H1 (cell line): ENCODE data around the gene RABL6. TPM values are rescaled to one million over a fixed set of nuclear protein-coding genes. Genes with fewer than 3 reads are reported as not detected.
A peak's percentile ranks its signal among the peaks of the same experiment; 100 is the strongest.

Experiments used
- CTCF ChIA-PET: fragments of 300-600 bp; sonication (Branson Sonifier 250); formaldehyde crosslinking; loops from one replicate; lab custom pipeline; 2021; ENCODE audit not compliant: partially characterized antibody; lab: Charles Lee
- POLR2A ChIA-PET: fragments of 300-600 bp; sonication (Branson Sonifier 250); formaldehyde crosslinking; loops from one replicate; lab custom pipeline; 2021; ENCODE audit warnings: inconsistent platforms; ENCODE audit not compliant: partially characterized antibody; lab: Charles Lee
- DNase-seq, 2 experiments: peaks; one replicate each; pipeline versions ENCODE4 v3.0.0 to v3.0.0-alpha.2; 2010 to 2022; ENCODE audit warnings: low spot score in 2 of 2, low read depth in 1 of 2, mixed read lengths in 1 of 2
- FAIRE-seq: peaks from 2 replicates; lab custom pipeline; 2011; peaks lifted over from hg19 to GRCh38; lab: Jason Lieb, UNC
- H2AFZ ChIP-seq: 2 replicates; pipeline ENCODE4 v1.8.1; 2012; ENCODE audit warnings: low read length, inconsistent platforms
- H2AK5ac ChIP-seq: 2 replicates; pipeline ENCODE4 v1.6.1; 2013; ENCODE audit warnings: low read depth, low read length
- H2BK120ac ChIP-seq: replicated peaks from 2 replicates; pipeline ENCODE3; 2013; ENCODE audit warnings: low read depth, low read length, inconsistent platforms
- H2BK12ac ChIP-seq: 2 replicates; pipeline ENCODE4 v1.6.1; 2013; ENCODE audit warnings: low read depth, low read length
- H2BK15ac ChIP-seq: 2 replicates; pipeline ENCODE4 v1.6.1; 2013; ENCODE audit warnings: low read length
- H2BK20ac ChIP-seq: 2 replicates; pipeline ENCODE4 v1.6.1; 2013; ENCODE audit warnings: low read length
- H2BK5ac ChIP-seq: 2 replicates; pipeline ENCODE4 v1.6.1; 2013; ENCODE audit warnings: low read depth, low read length
- H3K14ac ChIP-seq: 2 replicates; pipeline ENCODE4 v1.6.1; 2013; ENCODE audit warnings: inconsistent platforms; ENCODE audit not compliant: insufficient read length
- H3K18ac ChIP-seq: 2 replicates; pipeline ENCODE4 v1.6.1; 2013; ENCODE audit warnings: low read length; ENCODE audit errors: extremely low read depth
- H3K23ac ChIP-seq: 2 replicates; pipeline ENCODE4 v1.6.1; 2013; ENCODE audit warnings: inconsistent platforms; ENCODE audit not compliant: insufficient read length
- H3K23me2 ChIP-seq: 2 replicates; pipeline ENCODE4 v1.6.1; 2013; ENCODE audit warnings: low read depth, low read length
- H3K27ac ChIP-seq: 2 replicates; pipeline ENCODE4 v1.6.1; 2011; ENCODE audit warnings: low read depth, low read length, inconsistent platforms
- H3K27me3 ChIP-seq, 4 experiments: replicated peaks in 1 of 4; 1 replicate in 1 of 4; 2 replicates in 3 of 4; pipeline versions ENCODE4 v1.6.1 to v1.8.1; 2011 to 2013; ENCODE audit warnings: low read length in 3 of 4, mild to moderate bottlenecking in 3 of 4, inconsistent platforms in 2 of 4, mixed read lengths in 2 of 4, moderate library complexity in 1 of 4; ENCODE audit not compliant: control insufficient read depth in 3 of 4, insufficient read depth in 3 of 4; ENCODE audit errors: extremely low read depth in 1 of 4
- H3K36me3 ChIP-seq, 4 experiments: 2 replicates each; pipeline versions ENCODE4 v1.6.1 to v1.8.1; 2011 to 2013; ENCODE audit warnings: mild to moderate bottlenecking in 4 of 4, low read length in 3 of 4, moderate library complexity in 2 of 4, control low read depth in 1 of 4, inconsistent platforms in 1 of 4; ENCODE audit not compliant: insufficient read depth in 4 of 4, control insufficient read depth in 2 of 4
- H3K4ac ChIP-seq: replicated peaks from 2 replicates; pipeline ENCODE3; 2013; ENCODE audit warnings: low read length, low read depth, mixed read lengths, inconsistent platforms; ENCODE audit not compliant: insufficient read length
- H3K4me1 ChIP-seq, 4 experiments: replicated peaks in 1 of 4; 1 replicate in 1 of 4; 2 replicates in 3 of 4; pipeline versions ENCODE4 v1.6.1 to v1.8.1; 2011 to 2013; ENCODE audit warnings: low read length in 3 of 4, inconsistent platforms in 2 of 4, mixed read lengths in 1 of 4; ENCODE audit not compliant: insufficient read depth in 4 of 4, control insufficient read depth in 3 of 4
- H3K4me2 ChIP-seq, 2 experiments: 2 replicates each; pipeline versions ENCODE4 v1.6.1 to v1.8.1; 2011 to 2013; ENCODE audit warnings: low read depth in 2 of 2, low read length in 2 of 2, control low read depth in 1 of 2, inconsistent platforms in 1 of 2, mild to moderate bottlenecking in 1 of 2; ENCODE audit not compliant: insufficient read depth in 1 of 2
- H3K4me3 ChIP-seq, 4 experiments: fragments of 200-600, 300-600 bp in 1 of 4; sonication (generic), shearing (Covaris generic), sonication (Bioruptor Twin) in 1 of 4; 2 replicates each; pipeline versions ENCODE4 v1.5.1 to v1.8.1; 2011 to 2016; ENCODE audit warnings: low read length in 4 of 4, low read depth in 3 of 4, control low read depth in 2 of 4, inconsistent platforms in 2 of 4, mild to moderate bottlenecking in 2 of 4, mixed read lengths in 1 of 4, moderate library complexity in 1 of 4; ENCODE audit not compliant: insufficient read depth in 2 of 4; ENCODE audit errors: extremely low read depth in 1 of 4
- H3K56ac ChIP-seq: replicated peaks from 2 replicates; pipeline ENCODE3; 2013; ENCODE audit warnings: low read depth, mild to moderate bottlenecking, mixed read lengths, low read length, inconsistent platforms; ENCODE audit not compliant: insufficient read length
- H3K79me1 ChIP-seq: 2 replicates; pipeline ENCODE4 v1.6.1; 2013; ENCODE audit warnings: low read depth, low read length, control low read depth
- H3K79me2 ChIP-seq, 2 experiments: 2 replicates each; pipeline versions ENCODE4 v1.6.1 to v1.8.1; 2012 to 2013; ENCODE audit warnings: low read length in 2 of 2, mild to moderate bottlenecking in 2 of 2, inconsistent platforms in 1 of 2; ENCODE audit not compliant: insufficient read depth in 2 of 2, control insufficient read depth in 1 of 2
- H3K9ac ChIP-seq, 4 experiments: replicated peaks in 1 of 4; 1 replicate in 1 of 4; 2 replicates in 3 of 4; pipeline versions ENCODE4 v1.6.1 to v1.8.1; 2011 to 2013; ENCODE audit warnings: low read depth in 3 of 4, low read length in 3 of 4, control low read depth in 2 of 4, mild to moderate bottlenecking in 2 of 4, moderate library complexity in 2 of 4, inconsistent platforms in 1 of 4; ENCODE audit errors: extremely low read depth in 1 of 4
- H3K9me3 ChIP-seq, 2 experiments: 2 replicates each; pipeline versions ENCODE4 v1.6.1 to v1.8.1; 2012 to 2013; ENCODE audit warnings: mild to moderate bottlenecking in 2 of 2, moderate library complexity in 2 of 2, control low read depth in 1 of 2, inconsistent platforms in 1 of 2, low read depth in 1 of 2, low read length in 1 of 2, mixed read lengths in 1 of 2; ENCODE audit not compliant: insufficient read depth in 2 of 2
- H4K20me1 ChIP-seq, 2 experiments: replicated peaks in 1 of 2; 2 replicates each; pipeline versions ENCODE3 to v1.8.1; 2011 to 2013; ENCODE audit warnings: inconsistent platforms in 2 of 2, low read length in 2 of 2, mild to moderate bottlenecking in 1 of 2; ENCODE audit not compliant: insufficient read depth in 2 of 2, control insufficient read depth in 1 of 2
- H4K5ac ChIP-seq: 2 replicates; pipeline ENCODE4 v1.6.1; 2013; ENCODE audit warnings: low read length, low read depth, mixed read lengths, inconsistent platforms; ENCODE audit not compliant: insufficient read length
- H4K8ac ChIP-seq: 2 replicates; pipeline ENCODE4 v1.8.0; 2013; ENCODE audit warnings: mild to moderate bottlenecking, moderate library complexity, low read length, inconsistent platforms; ENCODE audit not compliant: insufficient read depth; ENCODE audit errors: extremely low read depth
- H4K91ac ChIP-seq: replicated peaks from 2 replicates; pipeline ENCODE3; 2013; ENCODE audit warnings: low read length, mixed read lengths, inconsistent platforms; ENCODE audit not compliant: insufficient read length
- EGR1 ChIP-seq: IDR thresholded peaks from 2 replicates; pipeline ENCODE4 v1.6.1; 2011; ENCODE audit warnings: low read depth, low read length, borderline replicate concordance
- NANOG ChIP-seq: IDR thresholded peaks from 2 replicates; pipeline ENCODE4 v1.6.1; 2011; ENCODE audit warnings: low read length, low read depth, mild to moderate bottlenecking, inconsistent platforms; ENCODE audit not compliant: insufficient read depth, poor library complexity, severe bottlenecking
- WGBS, 2 experiments: shearing (Covaris generic) in 1 of 2; methylation state at CpG; one replicate each; pipeline versions ENCODE4 v1.1.6 to v1.1.7; 2013 to 2015; ENCODE audit warnings: low lambda C conversion rate in 2 of 2, mixed read lengths in 2 of 2, inconsistent platforms in 1 of 2, low coverage in 1 of 2, missing lambda C conversion rate in 1 of 2; ENCODE audit not compliant: insufficient replicate concordance in 2 of 2, insufficient coverage in 1 of 2, insufficient read length in 1 of 2; ENCODE audit errors: extremely low coverage in 1 of 2, missing lambda C conversion rate in 1 of 2; 5-methylcytosine and 5-hydroxymethylcytosine counted together
- polyA plus RNA-seq, 7 experiments: library from polyadenylated mRNA; depleted of rRNA in 3 of 7; stranded (reverse) in 5 of 7; unstranded in 2 of 7; fragments of >200 nt in 5 of 7; fragments of 200-250 nt in 2 of 7; gene quantifications; 1 replicate in 5 of 7; 2 replicates in 1 of 7; 4 replicates in 1 of 7; pipeline versions ENCODE4 v1.2.1 to v1.2.3, GENCODE V29; 2011 to 2013; ENCODE audit warnings: missing spikeins in 2 of 7, mixed read lengths in 2 of 7
- total RNA-seq: library from RNA; stranded (reverse); fragmentation: NEBNext Ultra II Directional; extraction: Animal tissue kit (Norgen Biotek cat#: 25700); gene quantifications from 2 replicates; pipeline ENCODE4 v1.2.1, GENCODE V29; 2021

Gene RABL6
- total and polyA plus RNA-seq, 2 of the 8 experiments (the other 6 are each of a cell fraction or from before 2014, with no cell fraction given): 70.1 to 130 TPM

- Histone ChIP-seq H3K23ac (no peak overlapping the region), H4K8ac (no peak overlapping the region; the same call in 1 of the 2 replicates), H2AFZ (no peak overlapping the region), H3K18ac (no peak overlapping the region; the same call in 1 of the 2 replicates), H2BK120ac (no peak overlapping the region), H4K5ac (no peak overlapping the region), H3K9ac (no peak overlapping the region), H3K9me3 (no peaks in the 10 kb centered on the region), H3K14ac (no peak overlapping the region), H3K79me1 (no peaks in the 10 kb centered on the region), H3K79me2 (no peaks in the 10 kb centered on the region), H3K23me2 (no peaks in the 10 kb centered on the region; the same call in 1 of the 2 replicates), H3K4ac (no peak overlapping the region), H2BK12ac (peak overlapping the region; percentile 80; the same call in 1 of the 2 replicates), H3K4me1 (peaks cover 0 to 13% (median 6%) of the 10 kb centered on the region in 4 experiments; a peak in 4 of 7 replicates), H3K27ac (no peak overlapping the region), H3K27me3 (no peaks in the 10 kb centered on the region; a peak in 2 of 7 replicates), H2BK15ac (peak overlapping the region; percentile 18; the same call in 1 of the 2 replicates), H3K56ac (no peak overlapping the region), H2BK20ac (no peak overlapping the region), H3K4me2 (peak overlapping the region; percentile 65 to 69), H3K36me3 (no peaks in the 10 kb centered on the region), H4K20me1 (no peaks in the 10 kb centered on the region), H4K91ac (no peak overlapping the region), H2AK5ac (no peak overlapping the region), H3K4me3 (peak overlapping the region in 1 of 4 experiments; percentile 44; a peak in 2 of 8 replicates), H2BK5ac (no peak overlapping the region; the same call in 1 of the 2 replicates)
- no peak for FAIRE-seq
- WGBS, 2 experiments: 87% methylated on average over 12 of the region's 14 CpGs; no CpG with 5 or more reads in 1 of the 2 experiments
- DNase-seq: peak in 1 of 2 experiments; percentile 49
- ChIA-PET CTCF (interaction anchor here (1.4 to 8.5 kb wide), 3 partner anchors 13 to 23 kb away, joined by 4 to 88 read pairs (median 8); no protein-coding TSS in a partner anchor), POLR2A (no interaction called here)
- TF ChIP-seq EGR1: no peak
- TF ChIP-seq NANOG: no peak
Measured at GRCh38 chr9:136763649-136764035, 44.1 kb upstream of the RABL6 start.
